Spleen (tissue), 7 donors: Measurements from ENCODE around the gene PLXNA3.

ENCODE experiments used
- POLR2A ChIP-seq, 3 donors: fragments of 450-650 bp; IDR thresholded peaks; one replicate each; pipeline ENCODE4 v1.5.1; 2017; ENCODE audit warnings: antibody characterized with exemption in 3 of 3, mild to moderate bottlenecking in 1 of 3
- POLR2AphosphoS5 ChIP-seq, 3 donors: sonication (generic); formaldehyde crosslinking; IDR thresholded peaks; one replicate each; pipeline ENCODE4 v1.5.1; 2017; ENCODE audit warnings: antibody characterized with exemption in 3 of 3
- TF ChIP-seq, protein P1 (sequence below), 11 experiments: fragments of 200-600 bp in 7 of 11; fragments of 450-650 bp in 4 of 11; sonication (generic) in 4 of 11; IDR thresholded peaks in 8 of 11; conservative IDR thresholded peaks in 3 of 11; 1 replicate in 7 of 11; 2 replicates in 4 of 11; pipeline versions ENCODE4 v1.4.0 to v1.8.0; 2016 to 2021; ENCODE audit warnings: antibody characterized with exemption in 11 of 11, inconsistent platforms in 4 of 11, mild to moderate bottlenecking in 1 of 11
- donor health status: DM: no; HTN: no; CAD: no; lungs with moderate emphysema.
- donor health status: DM: no; HTN: no; CAD: no.
- donor health status: DM: no; HTN: no; CAD: no.

GRCh38 chrX:154458116-154458953, at the start of gene PLXNA3:
- TF ChIP-seq, protein P1, sequence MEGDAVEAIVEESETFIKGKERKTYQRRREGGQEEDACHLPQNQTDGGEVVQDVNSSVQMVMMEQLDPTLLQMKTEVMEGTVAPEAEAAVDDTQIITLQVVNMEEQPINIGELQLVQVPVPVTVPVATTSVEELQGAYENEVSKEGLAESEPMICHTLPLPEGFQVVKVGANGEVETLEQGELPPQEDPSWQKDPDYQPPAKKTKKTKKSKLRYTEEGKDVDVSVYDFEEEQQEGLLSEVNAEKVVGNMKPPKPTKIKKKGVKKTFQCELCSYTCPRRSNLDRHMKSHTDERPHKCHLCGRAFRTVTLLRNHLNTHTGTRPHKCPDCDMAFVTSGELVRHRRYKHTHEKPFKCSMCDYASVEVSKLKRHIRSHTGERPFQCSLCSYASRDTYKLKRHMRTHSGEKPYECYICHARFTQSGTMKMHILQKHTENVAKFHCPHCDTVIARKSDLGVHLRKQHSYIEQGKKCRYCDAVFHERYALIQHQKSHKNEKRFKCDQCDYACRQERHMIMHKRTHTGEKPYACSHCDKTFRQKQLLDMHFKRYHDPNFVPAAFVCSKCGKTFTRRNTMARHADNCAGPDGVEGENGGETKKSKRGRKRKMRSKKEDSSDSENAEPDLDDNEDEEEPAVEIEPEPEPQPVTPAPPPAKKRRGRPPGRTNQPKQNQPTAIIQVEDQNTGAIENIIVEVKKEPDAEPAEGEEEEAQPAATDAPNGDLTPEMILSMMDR (IDR thresholded peaks at IDR 0.05 in 8 of 11, conservative IDR thresholded peaks at IDR 0.05 in 3 of 11): no peak
- TF ChIP-seq POLR2A (IDR thresholded peaks at IDR 0.05) (peak in 1 of 3 donors; percentile 41), POLR2AphosphoS5 (IDR thresholded peaks at IDR 0.05) (peak; percentile 41 to 84 (median 61))
